Body of pancreas (tissue), 4 donors: ENCODE data around the gene OR1E2. TPM values are rescaled to one million over a fixed set of nuclear protein-coding genes. Genes with fewer than 3 reads are reported as not detected.
"Not testable (repeated sequence)": the region's sequence is repeated elsewhere in the genome, so short reads cannot be mapped to it uniquely, and the experiment has no call there.

ENCODE experiments used
- ATAC-seq: fragments of 150-250 bp; one replicate; pipeline ENCODE4 v1.9.1; 2016
- DNase-seq, 4 donors: peaks; one replicate each; pipeline ENCODE4 v3.0.0-alpha.2; 2019
- H3K27ac ChIP-seq, 4 donors: fragments of 200-600 bp; sonication (generic); 1 replicate in 3 of 4; 2 replicates in 1 of 4; pipeline versions ENCODE4 v1.5.1 to v1.6.1; 2016 to 2019; ENCODE audit warnings: mild to moderate bottlenecking in 1 of 4, mixed read lengths in 1 of 4, moderate library complexity in 1 of 4
- H3K27me3 ChIP-seq, 2 donors: fragments of 200-600 bp; sonication (generic); one replicate each; pipeline ENCODE4 v1.6.0; 2016; ENCODE audit warnings: mild to moderate bottlenecking in 1 of 2
- H3K36me3 ChIP-seq, 2 donors: fragments of 200-600 bp; sonication (generic); replicated peaks in 1 of 2; 2 replicates each; pipeline ENCODE4 v1.5.1; 2016; ENCODE audit warnings: low read depth in 2 of 2; ENCODE audit not compliant: insufficient read depth in 1 of 2
- H3K4me1 ChIP-seq: fragments of 200-600 bp; sonication (generic); one replicate; pipeline ENCODE4 v1.6.0; 2016
- H3K4me3 ChIP-seq, 2 donors: fragments of 200-600 bp; sonication (generic); 1 replicate in 1 of 2; 2 replicates in 1 of 2; pipeline ENCODE4 v1.5.1; 2016 to 2019
- H3K9me3 ChIP-seq, 3 donors: fragments of 200-600 bp; sonication (generic); 1 replicate in 2 of 3; 2 replicates in 1 of 3; pipeline ENCODE4 v1.5.1; 2016
- CTCF ChIP-seq, 7 experiments: fragments of 450-650 bp in 4 of 7; fragments of 200-600 bp in 3 of 7; sonication (generic) in 3 of 7; IDR thresholded peaks; one replicate each; pipeline ENCODE4 v1.5.1; 2016 to 2019; ENCODE audit warnings: antibody characterized with exemption in 7 of 7
- POLR2A ChIP-seq, 3 donors: fragments of 450-650 bp; IDR thresholded peaks; one replicate each; pipeline ENCODE4 v1.6.1; 2016; ENCODE audit warnings: antibody characterized with exemption in 3 of 3, mild to moderate bottlenecking in 2 of 3
- WGBS, 2 donors: methylation state at CpG; one replicate each; pipeline ENCODE4 v1.1.5; 2017; 5-methylcytosine and 5-hydroxymethylcytosine counted together
- intact Hi-C: fragments of 100-400 bp; cut with DNase I; formaldehyde crosslinking; loops from one replicate; pipeline ENCODE4 v1.15.1; 2023
- total RNA-seq, 2 donors: library from RNA; depleted of rRNA; stranded (reverse); fragments of >200 nt; gene quantifications; one replicate each; pipeline ENCODE4 v1.1.0, GENCODE V29; 2016

The OR1E2 gene
- total RNA-seq, 2 donors from 2014 or later: not detected

GRCh38 chr17:3475251-3475685 is 41.6 kb upstream of the OR1E2 start:
- Histone ChIP-seq H3K36me3 (no peaks in the 10 kb centered on the region), H3K27me3 (no peaks in the 10 kb centered on the region)

GRCh38 chr17:3474212-3474611 is 40.6 kb upstream of the OR1E2 start:
- DNase-seq: no peak
- peak; percentile 80 for ATAC-seq
- Histone ChIP-seq H3K4me1 (peaks cover 16% of the 10 kb centered on the region), H3K27ac (peak overlapping the region in 3 of 4 donors; percentile 3 to 36 (median 27)), H3K9me3 (no peaks in the 10 kb centered on the region), H3K4me3 (no peak overlapping the region), H3K36me3 (no peaks in the 10 kb centered on the region), H3K27me3 (no peaks in the 10 kb centered on the region)
- no peak for TF ChIP-seq CTCF (IDR thresholded peaks at IDR 0.05)
- no peak for TF ChIP-seq POLR2A (IDR thresholded peaks at IDR 0.05)
- WGBS, 2 donors: 3 to 7% methylated on average over 3 of the region's 3 CpGs
- intact Hi-C loops: no loop called here

More at GRCh38 chr17:3475251-3475685, 41.6 kb upstream of the OR1E2 start:
- WGBS, 2 donors: 82 to 88% methylated on average over 4 of the region's 4 CpGs
- TF ChIP-seq CTCF (IDR thresholded peaks at IDR 0.05) (no peak), POLR2A (IDR thresholded peaks at IDR 0.05) (no peak)
- DNase-seq (no peak), ATAC-seq (no peak)
- Histone ChIP-seq H3K4me1 (peaks cover 16% of the 10 kb centered on the region), H3K4me3 (no peak overlapping the region), H3K9me3 (no peaks in the 10 kb centered on the region), H3K27ac (peak overlapping the region in 2 of 4 donors; percentile 3 to 35)
- intact Hi-C loops: no loop called here

- peaks cover 16% of the 10 kb centered on the region for H3K4me1 ChIP-seq
- H3K4me3 ChIP-seq: no peak overlapping the region
- intact Hi-C loops: no loop called here
- DNase-seq (no peak), ATAC-seq (no peak)
- H3K27me3 ChIP-seq: no peaks in the 10 kb centered on the region
- no peak overlapping the region for H3K27ac ChIP-seq
- no peaks in the 10 kb centered on the region for H3K36me3 ChIP-seq
- no peaks in the 10 kb centered on the region for H3K9me3 ChIP-seq
- TF ChIP-seq POLR2A (IDR thresholded peaks at IDR 0.05) (no peak), CTCF (IDR thresholded peaks at IDR 0.05) (no peak)
- 90 to 95% methylated on average over 21 of the region's 21 CpGs for WGBS, 2 donors
These were observed 38.5 kb upstream of the OR1E2 start for GRCh38 chr17:3472137-3472536.

- intact Hi-C loops: no loop called here
- WGBS, 2 donors: 94 to 95% methylated on average over 38 of the region's 38 CpGs
- ATAC-seq (no peak), DNase-seq (no peak)
- H3K27me3 ChIP-seq: no peaks in the 10 kb centered on the region
- no peak within 1 kb of the TSS for H3K27ac ChIP-seq
- H3K9me3 ChIP-seq: no peaks in the 10 kb centered on the region
- H3K4me3 ChIP-seq: no peak within 1 kb of the TSS
- peaks cover 16% of the 10 kb centered on the region for H3K4me1 ChIP-seq
- no peaks in the 10 kb centered on the region for H3K36me3 ChIP-seq
- TF ChIP-seq POLR2A (IDR thresholded peaks at IDR 0.05) (no peak), CTCF (IDR thresholded peaks at IDR 0.05) (no peak)
These were observed 38.0 kb upstream of the OR1E2 start, which contains the start of gene SPATA22 for GRCh38 chr17:3471599-3471998. Gene SPATA22, minus strand, starts transcription at chr17:3471819. Its CDS starts 2,494 bp downstream, at chr17:3469325.

GRCh38 chr17:3469529-3469928 is 35.9 kb upstream of the OR1E2 start:
- Histone ChIP-seq H3K27ac (no peak overlapping the region), H3K9me3 (no peaks in the 10 kb centered on the region), H3K4me3 (no peak overlapping the region), H3K36me3 (no peaks in the 10 kb centered on the region), H3K4me1 (peaks cover 10% of the 10 kb centered on the region), H3K27me3 (no peaks in the 10 kb centered on the region)
- WGBS, 2 donors: 71 to 79% methylated on average over 5 of the region's 5 CpGs
- DNase-seq (no peak), ATAC-seq (no peak)
- intact Hi-C loops: no loop called here
- no peak for TF ChIP-seq CTCF (IDR thresholded peaks at IDR 0.05)
- no peak for TF ChIP-seq POLR2A (IDR thresholded peaks at IDR 0.05)

- ATAC-seq, H3K4me1 ChIP-seq, H3K27me3 ChIP-seq, H3K4me3 ChIP-seq, H3K27ac ChIP-seq, DNase-seq, intact Hi-C loops, H3K36me3 ChIP-seq, H3K9me3 ChIP-seq: not testable (repeated sequence)
- 50 to 67% methylated on average over 1 of the region's 1 CpG for WGBS, 2 donors
These were observed 32.7 kb upstream of the OR1E2 start for GRCh38 chr17:3466355-3466754.
